Activated CD4-positive, alpha-beta T cell treated with anti-CD3 and anti-CD28 coated beads, Interleukin-2, Interleukin-6, amounts not matched to agents 100 ng/mL and 50 ng/mL, durations not matched to agents 16 hours and 8 hours (primary cell): Measurements from ENCODE around the gene RAB1A.
"Not testable (repeated sequence)": the region's sequence is repeated elsewhere in the genome, so short reads cannot be mapped to it uniquely, and the experiment has no call there.

Experiments
- DNase-seq: peaks from one replicate; pipeline ENCODE4 v3.0.0-alpha.2; 2020

Gene RAB1A

GRCh38 chr2:65129826-65130663, at the start of gene RAB1A:
Gene RAB1A, minus strand, starts transcription at chr2:65130106. Its CDS starts 191 bp downstream, at chr2:65129915.
- DNase-seq: peak; percentile 100

DNA sequence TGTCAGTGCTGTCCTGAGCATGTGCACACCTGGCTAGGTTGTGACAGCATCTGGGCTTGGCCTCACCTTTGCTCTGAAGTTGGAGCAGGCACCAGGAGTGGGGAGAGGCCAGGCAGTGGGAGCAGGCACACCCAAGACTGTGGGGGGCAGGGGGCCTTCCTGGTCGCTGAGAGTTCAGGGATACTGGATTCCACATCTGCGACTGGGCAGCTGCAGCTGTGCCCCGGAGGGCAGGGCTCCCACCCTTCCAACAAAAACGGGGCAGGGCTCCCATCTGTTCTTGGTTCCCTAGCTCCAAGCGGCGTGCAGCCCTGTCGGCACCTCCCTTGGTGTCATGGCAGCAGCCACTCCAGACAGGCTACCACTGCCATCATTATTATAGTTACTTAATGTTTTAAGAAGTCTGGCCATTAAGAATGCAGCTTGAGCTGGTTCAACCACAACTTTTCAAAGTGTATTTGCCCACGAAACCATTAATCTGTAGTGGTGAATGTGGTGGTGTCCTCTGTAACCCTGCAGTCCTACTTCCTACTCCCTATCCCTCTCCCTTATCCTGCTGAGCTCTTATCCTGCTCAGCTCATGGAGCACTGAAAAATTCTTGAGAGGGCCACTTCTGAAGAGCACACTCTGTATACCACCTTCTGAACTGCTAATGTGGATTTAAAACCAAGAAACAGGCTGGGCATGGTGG, 48.0 kb upstream of the RAB1A start:
- no peak for DNase-seq

DNA sequence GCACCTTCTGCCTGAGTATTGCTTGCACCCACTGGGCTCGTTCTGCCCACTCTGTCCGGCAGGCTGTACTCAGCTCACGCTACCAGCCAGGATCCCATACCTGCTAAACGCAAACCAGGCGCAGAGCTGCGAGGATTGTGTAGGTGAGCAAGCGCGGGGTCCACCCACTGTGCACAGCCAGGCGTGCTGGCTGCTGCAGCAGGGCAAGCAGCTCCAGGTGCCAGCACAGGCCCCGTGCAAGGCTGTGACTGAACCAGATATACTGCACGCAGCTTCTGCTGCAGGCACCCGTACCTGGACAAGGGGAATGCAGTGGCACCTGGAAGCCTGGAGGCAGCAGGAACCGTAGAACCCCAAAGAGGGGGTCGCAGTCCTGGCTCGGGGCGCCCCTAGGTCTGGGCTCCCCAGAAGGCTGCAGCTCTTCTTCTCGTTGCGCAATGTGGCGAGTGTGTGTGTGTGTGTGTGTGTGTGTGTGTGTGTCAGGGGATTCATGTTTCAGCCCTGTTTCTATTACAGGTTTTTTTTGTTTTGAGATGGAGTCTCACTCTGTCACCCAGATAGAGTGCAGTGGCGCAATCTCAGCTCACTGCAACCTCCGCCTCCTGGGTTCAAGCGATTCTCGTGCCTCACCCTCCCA, 46.1 kb upstream of the RAB1A start:
- DNase-seq: no peak

- not testable (repeated sequence) for DNase-seq
Measured at GRCh38 chr2:65174031-65174430, 44.1 kb upstream of the RAB1A start.

- DNase-seq: no peak
Measured at GRCh38 chr2:65172994-65173790, 43.3 kb upstream of the RAB1A start.

GRCh38 chr2:65170611-65171477, 40.9 kb upstream of the RAB1A start:
- DNase-seq: not testable (repeated sequence)

DNA sequence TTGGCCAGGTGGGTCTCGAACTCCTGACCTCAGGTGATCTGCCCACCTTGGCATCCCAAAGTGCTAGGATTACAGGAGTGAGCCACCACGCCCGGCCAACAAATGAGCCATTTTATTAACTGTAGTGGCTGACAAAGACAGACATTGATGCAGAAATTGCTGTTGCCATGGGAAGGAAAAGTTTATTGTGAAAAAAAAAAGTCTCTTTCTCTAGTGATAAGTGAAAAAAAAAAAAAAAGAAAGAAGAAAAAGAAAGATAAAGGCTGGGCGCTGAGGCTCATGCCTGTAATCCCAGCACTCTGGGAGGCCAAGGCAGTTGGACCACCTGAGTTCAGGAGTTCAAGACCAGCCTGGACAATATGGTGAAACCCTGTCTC, 39.8 kb upstream of the RAB1A start:
- no peak for DNase-seq

- no peak for DNase-seq
Measured at GRCh38 chr2:65165558-65165957, 35.7 kb upstream of the RAB1A start.

- no peak for DNase-seq
Measured at GRCh38 chr2:65164426-65164891, 34.6 kb upstream of the RAB1A start.

DNA sequence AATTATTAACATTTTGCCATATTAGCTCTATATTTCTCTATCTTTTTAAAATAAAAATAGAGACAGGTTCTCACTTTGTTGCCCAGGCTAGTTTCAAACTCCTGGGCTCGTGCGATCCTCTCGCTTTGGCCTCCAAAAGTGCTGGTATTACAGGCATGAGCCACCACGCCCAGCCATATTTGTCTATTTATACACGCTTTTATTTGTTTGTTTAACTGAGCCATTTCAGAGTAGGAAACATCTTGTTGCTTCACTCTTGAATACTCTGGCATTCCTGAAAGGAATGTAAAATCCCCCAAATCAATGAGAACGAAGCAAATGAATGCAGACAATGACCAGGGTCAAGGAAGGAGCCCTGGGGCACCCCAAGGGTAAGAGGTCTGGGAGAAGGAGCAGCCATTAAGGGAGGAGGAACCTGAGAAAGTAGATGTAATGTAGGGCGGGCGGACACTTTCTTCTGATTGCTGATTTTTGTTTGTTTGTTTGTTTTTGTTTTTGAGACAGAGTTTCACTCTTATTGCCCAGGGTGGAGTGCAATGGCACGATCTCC, 31.7 kb upstream of the RAB1A start:
- DNase-seq: no peak

DNA sequence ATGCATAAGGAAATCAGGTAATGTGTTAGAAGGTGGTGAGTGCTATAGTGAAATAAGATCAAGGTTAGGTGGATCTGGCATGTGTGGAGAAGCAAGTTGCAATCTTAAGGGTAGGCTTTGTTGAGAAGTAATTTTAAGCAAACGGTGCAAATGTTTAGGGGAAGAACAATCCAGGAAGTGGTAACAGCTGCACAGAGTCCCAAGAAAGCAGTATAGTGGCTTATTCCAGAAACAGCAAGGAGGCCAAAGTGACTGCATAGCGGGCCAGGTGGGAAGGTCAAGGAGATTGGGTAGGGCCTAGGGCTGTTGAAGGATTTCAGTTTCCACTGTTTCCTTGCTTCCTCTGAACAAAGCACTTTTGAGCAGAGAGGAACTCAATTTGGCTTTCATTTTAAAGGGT, 30.0 kb upstream of the RAB1A start:
- DNase-seq: no peak

- no peak for DNase-seq
Measured at GRCh38 chr2:65159261-65159660, 29.4 kb upstream of the RAB1A start.

DNA sequence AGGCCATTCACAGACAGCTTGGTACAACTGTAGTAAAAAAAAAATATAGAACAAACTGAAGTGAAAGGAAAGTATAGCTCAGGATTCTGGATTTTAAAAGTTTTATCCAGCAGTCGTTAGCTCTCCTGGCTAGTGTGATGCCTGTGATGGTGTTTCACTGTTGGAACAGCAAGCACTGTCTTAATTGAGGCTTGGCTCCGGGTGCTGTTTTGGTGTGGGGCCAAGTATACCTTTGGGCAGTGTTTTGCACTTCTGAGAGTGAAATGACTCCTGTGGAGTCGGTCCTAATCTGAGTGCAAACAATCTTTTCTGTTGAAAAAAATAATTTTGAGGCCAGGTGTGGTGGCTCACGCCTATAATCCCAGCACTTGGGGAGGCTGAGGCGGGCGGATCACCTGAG, 28.7 kb upstream of the RAB1A start:
- DNase-seq: no peak

DNA sequence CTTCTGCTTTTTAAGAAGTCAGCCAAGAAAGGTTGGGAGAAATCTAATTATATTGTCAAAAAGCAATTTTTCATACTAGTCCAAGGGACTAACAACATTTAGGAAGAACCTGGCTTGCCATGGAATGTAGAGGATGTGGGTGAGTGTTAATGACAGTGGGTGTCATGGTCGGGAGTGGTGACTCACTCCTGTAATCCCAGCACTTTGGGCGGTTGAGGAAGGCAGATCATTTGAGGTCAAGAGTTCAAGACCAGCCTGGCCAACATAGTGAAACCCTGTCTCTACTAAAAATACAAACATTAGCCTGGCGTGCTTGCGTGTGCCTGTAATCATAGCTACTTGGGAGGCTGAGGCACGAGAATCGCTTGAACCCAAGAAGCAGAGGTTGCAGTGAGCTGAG, 27.9 kb upstream of the RAB1A start:
- not testable (repeated sequence) for DNase-seq

- DNase-seq: no peak
Measured at GRCh38 chr2:65156041-65156440, 26.1 kb upstream of the RAB1A start.

GRCh38 chr2:65153515-65153914, 23.6 kb upstream of the RAB1A start:
- DNase-seq: no peak

GRCh38 chr2:65146078-65146477, 16.2 kb upstream of the RAB1A start:
- no peak for DNase-seq

- DNase-seq: peak; percentile 21
Measured at GRCh38 chr2:65144571-65144970, 14.7 kb upstream of the RAB1A start.

GRCh38 chr2:65142515-65142914, 12.6 kb upstream of the RAB1A start:
- no peak for DNase-seq

DNA sequence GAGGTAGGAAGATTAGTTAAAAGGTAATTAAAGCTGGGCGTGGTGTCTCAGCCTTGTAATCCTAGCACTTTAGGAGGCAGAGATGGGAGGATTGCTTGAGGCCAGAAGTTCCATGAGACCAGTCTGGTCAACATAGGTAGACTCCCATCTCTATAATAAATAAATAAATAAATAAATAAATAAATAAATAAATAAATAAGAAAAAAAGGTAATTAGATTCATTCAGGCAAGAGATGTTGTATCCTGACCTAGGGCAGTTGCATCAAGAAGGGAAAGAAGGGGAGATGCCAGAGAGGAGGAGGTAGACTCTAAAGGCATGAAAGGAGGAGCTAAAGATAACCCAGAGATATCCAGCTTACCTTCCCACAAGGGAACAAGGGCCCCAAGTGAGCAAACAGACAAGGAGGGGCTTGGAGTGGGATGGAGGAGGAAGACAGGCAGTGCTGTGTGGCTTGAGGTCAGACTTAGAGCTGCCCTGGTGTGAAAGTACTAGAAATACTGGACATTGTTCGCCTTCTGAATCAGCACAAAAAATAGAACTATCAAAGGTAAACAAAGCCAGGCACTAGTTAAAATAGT, 7.4 kb upstream of the RAB1A start:
- no peak for DNase-seq

DNA sequence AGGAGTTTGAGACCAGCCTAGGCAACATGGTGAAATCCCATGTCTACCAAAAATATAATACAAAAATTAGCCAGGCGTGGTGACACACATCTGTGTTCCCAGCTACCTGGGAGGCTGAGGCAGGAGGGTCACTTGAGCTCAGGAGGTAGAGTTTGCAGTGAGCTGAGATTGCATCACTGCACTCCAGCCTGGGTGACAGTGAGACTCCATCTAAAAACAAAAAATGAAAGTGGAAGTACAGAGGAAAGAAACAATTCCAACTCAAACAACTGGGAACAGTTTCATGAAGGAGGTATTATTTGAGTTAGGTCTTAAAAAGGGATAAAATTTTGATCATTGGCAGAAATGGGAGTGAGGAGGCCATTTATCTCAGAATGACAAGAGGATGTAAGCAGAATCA, 6.3 kb upstream of the RAB1A start:
- no peak for DNase-seq
